K562 (cell line): ENCODE results near the gene NFATC2. TPM values are rescaled to one million over a fixed set of nuclear protein-coding genes. Genes with fewer than 3 reads are reported as not detected.

Experiments
- ATAC-seq: fragments of 200-7000 bp; cut with Tn5 transposase; 3 replicates; pipeline ENCODE4 v1.9.1; 2020; ENCODE audit warnings: moderate library complexity
- BruUV-seq: library from RNA; stranded (reverse); fragments of 400-500 nt; replicated peaks from 2 replicates; lab custom pipeline; 2021; lab: Mats Ljungman, UMichigan
- CTCF ChIA-PET: fragments of 300-600 bp; formaldehyde crosslinking; extraction: SDS; loops from one replicate; lab custom pipeline; 2021; ENCODE audit warnings: low intra/inter-chr PET ratio; lab: Yijun Ruan, JAX
- POLR2A ChIA-PET: fragments of 300-600, 350-650 bp; sonication (Branson Sonifier 250); formaldehyde crosslinking; extraction: SDS; loops from one replicate; lab custom pipeline; 2021; ENCODE audit warnings: antibody characterized with exemption, inconsistent platforms; lab: Yijun Ruan, JAX
- DNase-seq, 4 experiments: peaks; one replicate each; pipeline versions ENCODE4 v3.0.0 to v3.0.0-alpha.2; 2011 to 2018; ENCODE audit warnings: low spot score in 3 of 4, mixed read lengths in 3 of 4; ENCODE audit errors: extremely low read depth in 1 of 4
- FAIRE-seq: peaks from 2 replicates; lab custom pipeline; 2011; peaks lifted over from hg19 to GRCh38; lab: Jason Lieb, UNC
- H2AFZ ChIP-seq: 2 replicates; pipeline ENCODE4 v1.6.0; 2011; ENCODE audit warnings: low read depth, low read length, control low read depth, inconsistent platforms
- H3K27ac ChIP-seq: fragments of 200-600 bp; 3 replicates; pipeline ENCODE4 v1.8.0; 2011; ENCODE audit warnings: low read depth, mild to moderate bottlenecking, control low read depth, inconsistent platforms, low read length, moderate library complexity, mixed read lengths; ENCODE audit errors: extremely low read depth
- H3K27me3 ChIP-seq, 2 experiments: fragments of 300-600 bp in 1 of 2; 2 replicates in 1 of 2; 3 replicates in 1 of 2; pipeline versions ENCODE4 v1.6.0 to v1.8.0; 2011; ENCODE audit warnings: inconsistent platforms in 2 of 2, low read length in 2 of 2, mild to moderate bottlenecking in 1 of 2, mixed read lengths in 1 of 2, moderate library complexity in 1 of 2; ENCODE audit not compliant: control insufficient read depth in 2 of 2, insufficient read depth in 2 of 2
- H3K36me3 ChIP-seq: fragments of 300-600 bp; 3 replicates; pipeline ENCODE4 v1.8.0; 2011; ENCODE audit warnings: mild to moderate bottlenecking, low read length, inconsistent platforms; ENCODE audit not compliant: control insufficient read depth, insufficient read depth
- H3K4me1 ChIP-seq, 2 experiments: fragments of 200-600 bp in 1 of 2; replicated peaks in 1 of 2; 2 replicates in 1 of 2; 3 replicates in 1 of 2; pipeline versions ENCODE4 v1.5.1 to v1.8.0; 2011; ENCODE audit warnings: inconsistent platforms in 2 of 2, low read length in 2 of 2, mild to moderate bottlenecking in 1 of 2, mixed read lengths in 1 of 2, moderate library complexity in 1 of 2; ENCODE audit not compliant: control insufficient read depth in 2 of 2, insufficient read depth in 2 of 2
- H3K4me2 ChIP-seq: 2 replicates; pipeline ENCODE4 v1.6.1; 2011; ENCODE audit warnings: low read length, control low read depth, inconsistent platforms, mixed read lengths; ENCODE audit not compliant: insufficient read depth
- H3K4me3 ChIP-seq: fragments of 200-600 bp; sonication (generic), shearing (Covaris generic); 2 replicates; pipeline ENCODE4 v1.5.1; 2016; ENCODE audit warnings: control low read depth, inconsistent platforms
- H3K79me2 ChIP-seq: fragments of 200-600 bp; 3 replicates; pipeline ENCODE4 v1.8.0; 2011; ENCODE audit warnings: low read length, inconsistent platforms; ENCODE audit not compliant: control insufficient read depth, insufficient read depth
- H3K9ac ChIP-seq, 2 experiments: 2 replicates each; pipeline versions ENCODE4 v1.6.0 to v1.6.1; 2011; ENCODE audit warnings: low read depth in 2 of 2, low read length in 2 of 2, control low read depth in 1 of 2, inconsistent platforms in 1 of 2, mild to moderate bottlenecking in 1 of 2, mixed read lengths in 1 of 2; ENCODE audit not compliant: insufficient read depth in 1 of 2
- H3K9me1 ChIP-seq: one replicate; pipeline ENCODE4 v1.6.0; 2011; ENCODE audit warnings: inconsistent platforms, mild to moderate bottlenecking, low read length, moderate library complexity; ENCODE audit not compliant: control insufficient read depth, insufficient read depth
- H3K9me3 ChIP-seq: replicated peaks from 2 replicates; pipeline ENCODE4 v1.5.1; 2011; ENCODE audit warnings: low read depth, low read length, inconsistent platforms; ENCODE audit not compliant: control insufficient read depth, insufficient read depth
- H4K20me1 ChIP-seq: replicated peaks from 2 replicates; pipeline ENCODE4 v1.6.1; 2011; ENCODE audit warnings: low read length, inconsistent platforms, mixed read lengths; ENCODE audit not compliant: control insufficient read depth, insufficient read depth
- BCOR ChIP-seq: fragments of 450-650 bp; IDR thresholded peaks from 2 replicates; pipeline ENCODE4 v1.6.1; 2016
- FOXJ3 ChIP-seq: sonication (generic); formaldehyde crosslinking; IDR thresholded peaks from 2 replicates; pipeline ENCODE4 v1.4.0; 2020; ENCODE audit warnings: mild to moderate bottlenecking, missing genetic modification reagents
- KDM1A ChIP-seq, 2 experiments: fragments of 450-650 bp; IDR thresholded peaks; 2 replicates each; pipeline ENCODE4 v1.6.1; 2016; ENCODE audit warnings: mild to moderate bottlenecking in 2 of 2
- RBM25 ChIP-seq: fragments of 200-400 bp; formaldehyde crosslinking; IDR thresholded peaks from 2 replicates; pipeline ENCODE4 v1.6.1; 2018; ENCODE audit warnings: low read length, low read depth, moderate library complexity; ENCODE audit not compliant: severe bottlenecking
- TAF7 ChIP-seq: fragments of 450-650 bp; IDR thresholded peaks from 2 replicates; pipeline ENCODE4 v1.6.1; 2016; ENCODE audit warnings: missing genetic modification characterization, missing compliant biosample characterization
- ZFP36 ChIP-seq: fragments of 150-350 bp; IDR thresholded peaks from 2 replicates; pipeline ENCODE4 v1.6.1; 2018; ENCODE audit warnings: low read length, low read depth; ENCODE audit not compliant: partially characterized antibody
- WGBS: fragments of 100-300 bp; shearing (Covaris generic); methylation state at CpG from one replicate; pipeline ENCODE4 v1.1.6; 2016; ENCODE audit warnings: low coverage, mixed read lengths; ENCODE audit not compliant: insufficient coverage; ENCODE audit errors: missing lambda C conversion rate; 5-methylcytosine and 5-hydroxymethylcytosine counted together
- in situ Hi-C: fragments of 300-500 bp; cut with MboI; formaldehyde crosslinking; loops from 4 replicates; pipeline ENCODE4 v1.15.0; 2018; ENCODE audit warnings: inconsistent platforms, mixed read lengths
- intact Hi-C: fragments of 100-400 bp; cut with micrococcal nuclease; formaldehyde crosslinking; loops from 2 replicates; pipeline ENCODE4 v1.14.2; 2022
- polyA plus RNA-seq, 8 experiments: library from polyadenylated mRNA; depleted of rRNA in 4 of 8; stranded (reverse) in 5 of 8; unstranded in 3 of 8; fragments of >200 nt; fragmentation: Nextera tagmentation in 2 of 8; fragmentation: Illumina TruSeq in 1 of 8; extraction: Ambion mirVana in 2 of 8; extraction: Trizol in 1 of 8; gene quantifications; 2 replicates each; pipeline versions ENCODE4 v1.2.1 to v1.2.3, GENCODE V29; 2011 to 2014; ENCODE audit warnings: inconsistent platforms in 1 of 8, missing spikeins in 1 of 8
- total RNA-seq, 7 experiments: library from RNA; depleted of rRNA in 6 of 7; stranded (reverse); fragments of >200 nt in 6 of 7; fragmentation: Illumina TruSeq in 2 of 7; extraction: Trizol in 2 of 7; gene quantifications; 2 replicates each; pipeline versions ENCODE4 v1.2.1 to v1.2.3, GENCODE V29; 2011 to 2021; ENCODE audit warnings: low replicate concordance in 1 of 7

NFATC2 gene
- total and polyA plus RNA-seq, 9 of the 15 experiments (the other 6 are each of a cell fraction or from before 2014, with no cell fraction given) = 1.9 to 11.2 (median 3.0) TPM

- no peak overlapping the region for H3K4me3 ChIP-seq
- FAIRE-seq (no peak), ATAC-seq (no peak), DNase-seq (no peak)
- H3K79me2 ChIP-seq = no peaks in the 10 kb centered on the region
- CTCF ChIA-PET = no interaction called here
- no peaks in the 10 kb centered on the region for H3K36me3 ChIP-seq
- H3K9me1 ChIP-seq = no peaks in the 10 kb centered on the region
- no peak overlapping the region for H3K4me2 ChIP-seq
- in situ Hi-C loops = no loop called here
- H3K4me1 ChIP-seq = peaks cover 26 to 35% of the 10 kb centered on the region in 2 experiments
- 56% methylated on average over 4 of the region's 4 CpGs for WGBS
- intact Hi-C loops = no loop called here
- POLR2A ChIA-PET = no interaction called here
- no TSS peak for BruUV-seq
- H2AFZ ChIP-seq = no peak overlapping the region
- H4K20me1 ChIP-seq = peaks cover 6% of the 10 kb centered on the region
- no peak overlapping the region for H3K27ac ChIP-seq
- H3K9me3 ChIP-seq = no peaks in the 10 kb centered on the region; the same call in 1 of the 2 replicates
- peaks cover 9 to 15% of the 10 kb centered on the region in 2 experiments; a peak in 4 of 5 replicates for H3K27me3 ChIP-seq
- TF ChIP-seq FOXJ3 (CRISPR knock-in tag) = no peak
- peak; percentile 54; the same call in 1 of the 2 replicates for TF ChIP-seq BCOR
- peak; percentile 37 to 56; a peak in 3 of 4 replicates for TF ChIP-seq KDM1A (IDR thresholded peaks at IDR 0.05)
- peak; percentile 64 for TF ChIP-seq RBM25
- TF ChIP-seq TAF7 (tag) = no peak
- peak; percentile 76 for TF ChIP-seq ZFP36
- H3K9ac ChIP-seq = no peak overlapping the region
These were observed 24.1 kb upstream of the NFATC2 start for GRCh38 chr20:51566594-51566993.
